ENCODE measurements around the gene HECW1. TPM values are rescaled to one million over a fixed set of nuclear protein-coding genes. Genes with fewer than 3 reads are reported as not detected.
"Not testable (repeated sequence)": the region's sequence is repeated elsewhere in the genome, so short reads cannot be mapped to it uniquely, and the experiment has no call there.

HECW1 gene
- total RNA-seq, 1 experiment from 2014 or later = 2.7 TPM

DNA sequence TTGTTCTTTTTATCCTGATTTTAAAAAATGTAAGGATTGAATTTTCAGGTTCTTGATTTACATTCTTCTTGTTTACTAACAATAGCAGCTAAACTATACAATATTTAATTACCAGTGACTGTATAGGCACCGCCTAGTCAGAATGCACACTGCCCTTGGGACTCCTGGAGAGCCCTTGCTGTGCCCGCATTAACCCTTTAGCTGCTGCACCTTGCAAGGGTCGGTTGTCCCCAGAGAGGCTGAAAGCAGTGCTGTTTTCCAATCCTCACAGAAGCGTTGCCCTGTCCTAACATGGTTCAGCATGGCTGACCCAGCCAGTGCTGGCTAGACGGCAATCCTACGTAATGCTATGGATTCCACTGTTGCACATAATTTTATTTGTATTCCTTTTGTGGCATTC is 102.6 kb downstream of the HECW1 start:
- no peaks in the 10 kb centered on the region for H3K79me2 ChIP-seq (ENCODE audit: low read depth)
- no peak overlapping the region for H2AFZ ChIP-seq
- peaks cover 62% of the 10 kb centered on the region for H3K27me3 ChIP-seq (ENCODE audit: insufficient read depth, low read depth)
- no peaks in the 10 kb centered on the region for H3F3A ChIP-seq (ENCODE audit: insufficient read depth, low read depth)
- CTCF ChIA-PET = no interaction called here
- no peak overlapping the region for H3K27ac ChIP-seq
- intact Hi-C loops (cut with micrococcal nuclease; ENCODE audit: unreplicated experiment) = no loop called here
- TF ChIP-seq, protein P1, sequence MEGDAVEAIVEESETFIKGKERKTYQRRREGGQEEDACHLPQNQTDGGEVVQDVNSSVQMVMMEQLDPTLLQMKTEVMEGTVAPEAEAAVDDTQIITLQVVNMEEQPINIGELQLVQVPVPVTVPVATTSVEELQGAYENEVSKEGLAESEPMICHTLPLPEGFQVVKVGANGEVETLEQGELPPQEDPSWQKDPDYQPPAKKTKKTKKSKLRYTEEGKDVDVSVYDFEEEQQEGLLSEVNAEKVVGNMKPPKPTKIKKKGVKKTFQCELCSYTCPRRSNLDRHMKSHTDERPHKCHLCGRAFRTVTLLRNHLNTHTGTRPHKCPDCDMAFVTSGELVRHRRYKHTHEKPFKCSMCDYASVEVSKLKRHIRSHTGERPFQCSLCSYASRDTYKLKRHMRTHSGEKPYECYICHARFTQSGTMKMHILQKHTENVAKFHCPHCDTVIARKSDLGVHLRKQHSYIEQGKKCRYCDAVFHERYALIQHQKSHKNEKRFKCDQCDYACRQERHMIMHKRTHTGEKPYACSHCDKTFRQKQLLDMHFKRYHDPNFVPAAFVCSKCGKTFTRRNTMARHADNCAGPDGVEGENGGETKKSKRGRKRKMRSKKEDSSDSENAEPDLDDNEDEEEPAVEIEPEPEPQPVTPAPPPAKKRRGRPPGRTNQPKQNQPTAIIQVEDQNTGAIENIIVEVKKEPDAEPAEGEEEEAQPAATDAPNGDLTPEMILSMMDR (conservative IDR thresholded peaks at IDR 0.05) = no peak
- no peak for TF ChIP-seq EZH2 (IDR thresholded peaks at IDR 0.05; ENCODE audit: low read depth)
- no peaks in the 10 kb centered on the region for H3K9me3 ChIP-seq (ENCODE audit: insufficient read depth, low read depth)
- POLR2A ChIA-PET (ENCODE audit: unreplicated experiment) = no interaction called here
- H3K9me2 ChIP-seq (ENCODE audit: insufficient read depth) = no peaks in the 10 kb centered on the region
- H3K4me1 ChIP-seq (replicated peaks; ENCODE audit: insufficient read depth) = no peaks in the 10 kb centered on the region
- no peaks in the 10 kb centered on the region for H4K20me1 ChIP-seq (ENCODE audit: insufficient read depth)
- no peak for DNase-seq
- H3K4me2 ChIP-seq = no peak overlapping the region
- H3K36me3 ChIP-seq (ENCODE audit: low read depth) = no peaks in the 10 kb centered on the region
- no TSS peak for BruUV-seq (replicated peaks)
- H3K4me3 ChIP-seq = no peak overlapping the region

DNA sequence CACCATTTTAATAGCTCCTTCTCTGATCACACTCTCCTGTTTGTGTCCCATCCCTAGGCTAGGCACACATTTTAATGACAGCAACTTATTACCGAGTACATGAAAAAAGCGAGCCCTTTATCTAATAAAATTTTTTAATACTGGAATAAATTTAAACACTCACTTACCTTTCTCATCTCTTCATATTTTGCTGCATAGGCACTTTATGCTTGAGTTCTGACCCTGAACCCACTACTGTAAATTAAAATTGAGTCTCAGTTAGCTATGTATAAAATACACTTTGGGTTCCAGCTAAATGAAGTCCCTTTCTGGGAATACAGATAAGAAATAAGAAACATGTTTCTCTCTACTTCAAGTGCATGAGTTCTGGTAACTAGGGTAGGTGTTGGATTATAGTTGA is 104.6 kb downstream of the HECW1 start:
- H3K79me2 ChIP-seq (ENCODE audit: low read depth) = no peaks in the 10 kb centered on the region
- H3K4me2 ChIP-seq = no peak overlapping the region
- H3K27ac ChIP-seq = no peak overlapping the region
- no peak overlapping the region for H2AFZ ChIP-seq
- no peak for DNase-seq
- peaks cover 56% of the 10 kb centered on the region for H3K27me3 ChIP-seq (ENCODE audit: insufficient read depth, low read depth)
- BruUV-seq (replicated peaks) = no TSS peak
- no peaks in the 10 kb centered on the region for H3K4me1 ChIP-seq (replicated peaks; ENCODE audit: insufficient read depth)
- no peaks in the 10 kb centered on the region for H4K20me1 ChIP-seq (ENCODE audit: insufficient read depth)
- TF ChIP-seq, protein P1 (conservative IDR thresholded peaks at IDR 0.05) = no peak
- TF ChIP-seq EZH2 (IDR thresholded peaks at IDR 0.05; ENCODE audit: low read depth) = no peak
- no peaks in the 10 kb centered on the region for H3F3A ChIP-seq (ENCODE audit: insufficient read depth, low read depth)
- CTCF ChIA-PET = interaction anchor here (0.6 kb wide), 1 partner anchor 223 kb away, joined by 9 read pairs; no protein-coding TSS in a partner anchor
- intact Hi-C loops (cut with micrococcal nuclease; ENCODE audit: unreplicated experiment) = no loop called here
- H3K36me3 ChIP-seq (ENCODE audit: low read depth) = no peaks in the 10 kb centered on the region
- H3K4me3 ChIP-seq = no peak overlapping the region
- POLR2A ChIA-PET (ENCODE audit: unreplicated experiment) = no interaction called here
- H3K9me2 ChIP-seq (ENCODE audit: insufficient read depth) = no peaks in the 10 kb centered on the region
- no peaks in the 10 kb centered on the region for H3K9me3 ChIP-seq (ENCODE audit: insufficient read depth, low read depth)

DNA sequence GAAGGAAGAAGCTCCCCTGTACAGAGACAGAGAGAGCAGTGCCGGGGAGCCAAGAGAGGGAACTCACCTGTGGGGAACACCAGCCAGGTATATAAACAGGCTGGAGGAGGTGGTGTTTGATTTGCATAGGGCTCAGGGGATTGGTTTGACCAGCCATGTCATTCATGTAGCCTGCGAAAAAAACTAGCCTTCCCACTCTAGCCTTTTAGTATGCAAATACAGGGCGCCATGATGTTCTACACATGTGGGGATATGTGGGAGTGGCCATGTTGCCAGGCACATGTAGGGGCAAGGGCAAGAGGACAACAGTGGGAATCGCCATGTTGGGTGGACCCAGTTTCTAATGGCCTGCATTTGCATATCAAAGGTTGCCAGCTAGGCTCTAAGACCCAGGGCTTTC is 106.5 kb downstream of the HECW1 start:
- H3K27me3 ChIP-seq (ENCODE audit: insufficient read depth, low read depth) = peaks cover 68% of the 10 kb centered on the region
- H3K27ac ChIP-seq; H3K9me2 ChIP-seq (ENCODE audit: insufficient read depth); H3K79me2 ChIP-seq (ENCODE audit: low read depth); CTCF ChIA-PET; POLR2A ChIA-PET (ENCODE audit: unreplicated experiment); intact Hi-C loops (cut with micrococcal nuclease; ENCODE audit: unreplicated experiment); H3K4me3 ChIP-seq; H2AFZ ChIP-seq; H3K4me2 ChIP-seq; H3K36me3 ChIP-seq (ENCODE audit: low read depth); BruUV-seq (replicated peaks); H4K20me1 ChIP-seq (ENCODE audit: insufficient read depth); H3F3A ChIP-seq (ENCODE audit: insufficient read depth, low read depth); H3K9me3 ChIP-seq (ENCODE audit: insufficient read depth, low read depth); DNase-seq; H3K4me1 ChIP-seq (replicated peaks; ENCODE audit: insufficient read depth): not testable (repeated sequence)

DNA sequence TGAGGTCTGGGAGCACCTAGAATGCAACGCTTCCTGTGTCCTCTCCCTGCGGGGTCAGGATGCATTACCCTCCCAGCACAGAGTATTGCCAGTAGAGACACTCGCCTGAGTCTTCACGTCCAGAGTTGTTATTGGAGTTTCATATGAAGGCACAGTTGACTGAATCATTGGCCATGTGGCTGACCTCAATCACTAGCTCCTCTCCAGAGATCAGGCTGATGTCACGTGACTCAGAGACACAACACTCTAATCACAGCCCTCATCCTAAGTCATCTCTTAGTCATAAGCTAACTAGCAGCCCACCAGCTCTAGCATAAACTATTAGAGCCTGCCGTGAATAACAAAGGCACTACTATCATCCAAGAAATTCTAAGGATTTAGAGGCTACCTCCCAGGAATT is 107.8 kb downstream of the HECW1 start:
- Histone ChIP-seq H3K27ac (no peak overlapping the region), H3K4me2 (no peak overlapping the region), H2AFZ (no peak overlapping the region), H3K4me1 (replicated peaks; ENCODE audit: insufficient read depth) (no peaks in the 10 kb centered on the region), H3K4me3 (no peak overlapping the region), H3K9me3 (ENCODE audit: insufficient read depth, low read depth) (no peaks in the 10 kb centered on the region), H3K36me3 (ENCODE audit: low read depth) (no peaks in the 10 kb centered on the region), H3K27me3 (ENCODE audit: insufficient read depth, low read depth) (peaks cover 72% of the 10 kb centered on the region), H3K79me2 (ENCODE audit: low read depth) (no peaks in the 10 kb centered on the region), H3K9me2 (ENCODE audit: insufficient read depth) (no peaks in the 10 kb centered on the region), H4K20me1 (ENCODE audit: insufficient read depth) (no peaks in the 10 kb centered on the region), H3F3A (ENCODE audit: insufficient read depth, low read depth) (no peaks in the 10 kb centered on the region)
- DNase-seq = no peak
- ChIA-PET POLR2A (ENCODE audit: unreplicated experiment) (no interaction called here), CTCF (no interaction called here)
- intact Hi-C loops (cut with micrococcal nuclease; ENCODE audit: unreplicated experiment) = no loop called here
- TF ChIP-seq, protein P1 (conservative IDR thresholded peaks at IDR 0.05) = no peak
- no TSS peak for BruUV-seq (replicated peaks)

All from PC-9 (cell line).